ENCODE results near the gene CLIC3. TPM values are rescaled to one million over a fixed set of nuclear protein-coding genes. Genes with fewer than 3 reads are reported as not detected.

The CLIC3 gene
- total RNA-seq, 2 donors from 2014 or later: 6.5 to 11.8 TPM

DNA sequence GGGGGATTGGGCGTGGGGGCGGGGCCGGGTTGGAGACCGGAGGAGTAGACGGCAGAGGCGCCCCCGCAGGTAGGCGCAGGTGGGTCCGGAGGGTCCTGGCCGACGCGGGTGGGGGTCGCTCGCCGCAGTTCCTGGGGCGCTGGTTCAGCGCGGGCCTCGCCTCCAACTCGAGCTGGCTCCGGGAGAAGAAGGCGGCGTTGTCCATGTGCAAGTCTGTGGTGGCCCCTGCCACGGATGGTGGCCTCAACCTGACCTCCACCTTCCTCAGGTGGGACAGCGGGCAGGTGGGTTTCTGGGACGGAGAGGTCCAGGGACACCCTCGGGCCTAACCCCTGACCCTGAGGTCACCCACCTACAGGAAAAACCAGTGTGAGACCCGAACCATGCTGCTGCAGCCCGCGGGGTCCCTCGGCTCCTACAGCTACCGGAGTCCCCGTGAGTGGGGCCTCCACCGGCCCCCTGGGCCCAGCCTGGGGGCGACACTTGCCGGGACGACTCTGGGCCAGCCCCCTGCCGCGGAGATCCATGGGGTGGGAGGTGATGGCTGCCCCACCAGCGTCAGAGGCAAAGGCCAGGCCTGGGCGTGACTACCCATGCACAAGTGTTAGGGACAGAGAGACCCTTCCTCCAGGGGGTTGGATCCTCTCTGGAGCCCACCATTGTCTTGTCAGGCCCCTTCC lies 17.4 kb downstream of the CLIC3 start:
- peaks cover 0 to 95% of the 10 kb centered on the region in 2 donors for H3K4me1 ChIP-seq
- no peak for DNase-seq (ENCODE audit: low spot score)
- H3K4me3 ChIP-seq: no peak overlapping the region

DNA sequence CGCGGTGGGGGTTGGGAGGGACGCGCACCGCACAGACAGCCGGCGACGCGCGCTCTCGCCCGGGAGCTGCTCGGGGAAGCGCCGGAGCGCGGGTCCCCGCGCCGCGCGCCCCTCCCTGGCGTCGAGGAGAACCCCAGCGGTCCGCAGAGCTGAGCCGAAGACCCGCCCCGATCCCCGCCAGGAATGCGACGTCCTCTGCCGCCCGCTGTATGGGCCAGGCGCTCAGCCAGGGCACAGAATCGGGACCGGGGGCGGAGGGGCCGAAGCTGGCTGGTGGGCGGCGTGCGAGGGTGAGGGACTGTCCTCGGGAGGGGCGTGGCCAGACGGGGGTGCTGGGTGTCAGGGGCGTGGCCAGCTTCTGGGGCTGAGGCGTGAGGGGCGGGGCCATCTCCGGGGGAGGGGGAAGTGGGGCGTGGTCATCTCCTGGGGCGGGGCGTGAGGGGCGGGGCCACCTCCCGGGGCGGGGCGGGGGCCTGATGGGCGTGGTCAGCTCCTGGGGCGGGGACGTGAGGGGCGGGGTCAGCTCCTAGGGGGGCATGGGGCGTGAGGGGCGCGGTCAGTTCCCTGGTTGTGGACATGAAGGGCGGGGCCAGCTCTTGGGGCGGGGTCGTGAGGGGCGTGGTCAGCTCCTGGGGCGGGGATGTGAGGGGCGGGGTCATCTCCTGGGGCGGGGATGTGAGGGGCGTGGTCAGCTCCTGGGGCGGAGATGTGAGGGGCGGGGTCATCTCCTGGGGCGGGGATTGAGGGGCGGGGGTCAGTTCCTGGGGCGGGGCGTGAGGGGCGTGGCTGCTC lies 18.1 kb downstream of the CLIC3 start:
- Histone ChIP-seq H3K27me3 (no peaks in the 10 kb centered on the region), H3K4me1 (peaks cover 0 to 91% of the 10 kb centered on the region in 2 donors), H3K36me3 (no peaks in the 10 kb centered on the region), H3K9me3 (no peaks in the 10 kb centered on the region), H3K4me3 (peak overlapping the region; percentile 48 to 61), H3K27ac (peak overlapping the region; percentile 87 to 93)
- TF ChIP-seq, protein P1, sequence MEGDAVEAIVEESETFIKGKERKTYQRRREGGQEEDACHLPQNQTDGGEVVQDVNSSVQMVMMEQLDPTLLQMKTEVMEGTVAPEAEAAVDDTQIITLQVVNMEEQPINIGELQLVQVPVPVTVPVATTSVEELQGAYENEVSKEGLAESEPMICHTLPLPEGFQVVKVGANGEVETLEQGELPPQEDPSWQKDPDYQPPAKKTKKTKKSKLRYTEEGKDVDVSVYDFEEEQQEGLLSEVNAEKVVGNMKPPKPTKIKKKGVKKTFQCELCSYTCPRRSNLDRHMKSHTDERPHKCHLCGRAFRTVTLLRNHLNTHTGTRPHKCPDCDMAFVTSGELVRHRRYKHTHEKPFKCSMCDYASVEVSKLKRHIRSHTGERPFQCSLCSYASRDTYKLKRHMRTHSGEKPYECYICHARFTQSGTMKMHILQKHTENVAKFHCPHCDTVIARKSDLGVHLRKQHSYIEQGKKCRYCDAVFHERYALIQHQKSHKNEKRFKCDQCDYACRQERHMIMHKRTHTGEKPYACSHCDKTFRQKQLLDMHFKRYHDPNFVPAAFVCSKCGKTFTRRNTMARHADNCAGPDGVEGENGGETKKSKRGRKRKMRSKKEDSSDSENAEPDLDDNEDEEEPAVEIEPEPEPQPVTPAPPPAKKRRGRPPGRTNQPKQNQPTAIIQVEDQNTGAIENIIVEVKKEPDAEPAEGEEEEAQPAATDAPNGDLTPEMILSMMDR (IDR thresholded peaks at IDR 0.05): no peak
- DNase-seq (ENCODE audit: low spot score): no peak

More for the DNA sequence above, 17.4 kb downstream of the CLIC3 start:
- TF ChIP-seq, protein P1 (IDR thresholded peaks at IDR 0.05): no peak
- Histone ChIP-seq H3K27ac (peak overlapping the region in 1 of 2 donors; percentile 77), H3K27me3 (no peaks in the 10 kb centered on the region), H3K36me3 (no peaks in the 10 kb centered on the region), H3K9me3 (no peaks in the 10 kb centered on the region)

DNA sequence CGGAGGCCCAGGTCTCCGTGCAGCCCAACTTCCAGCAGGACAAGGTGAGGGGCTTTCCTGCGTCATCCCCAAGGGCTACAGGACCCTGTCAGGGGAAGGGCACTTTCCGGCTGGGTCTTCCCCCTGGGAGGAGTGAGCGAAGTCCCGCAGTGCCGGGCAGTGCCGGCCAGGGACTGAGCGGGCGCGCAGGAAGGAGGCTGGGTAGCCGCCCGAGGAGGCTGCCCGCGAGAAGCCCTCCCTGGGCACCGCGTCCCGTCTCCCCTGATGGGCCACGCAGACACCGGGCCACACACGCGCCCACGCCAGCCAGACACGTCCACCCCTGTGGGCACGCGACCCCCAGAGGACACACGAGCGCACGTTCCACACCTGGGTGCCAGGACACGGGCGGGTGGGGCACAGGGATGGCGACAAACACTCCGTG lies 18.7 kb downstream of the CLIC3 start:
- Histone ChIP-seq H3K27me3 (no peaks in the 10 kb centered on the region), H3K4me1 (peaks cover 0 to 88% of the 10 kb centered on the region in 2 donors), H3K4me3 (peak overlapping the region; percentile 48 to 61), H3K27ac (peak overlapping the region; percentile 87 to 93), H3K9me3 (no peaks in the 10 kb centered on the region), H3K36me3 (no peaks in the 10 kb centered on the region)
- TF ChIP-seq, protein P1 (IDR thresholded peaks at IDR 0.05): no peak
- DNase-seq (ENCODE audit: low spot score): no peak

DNA sequence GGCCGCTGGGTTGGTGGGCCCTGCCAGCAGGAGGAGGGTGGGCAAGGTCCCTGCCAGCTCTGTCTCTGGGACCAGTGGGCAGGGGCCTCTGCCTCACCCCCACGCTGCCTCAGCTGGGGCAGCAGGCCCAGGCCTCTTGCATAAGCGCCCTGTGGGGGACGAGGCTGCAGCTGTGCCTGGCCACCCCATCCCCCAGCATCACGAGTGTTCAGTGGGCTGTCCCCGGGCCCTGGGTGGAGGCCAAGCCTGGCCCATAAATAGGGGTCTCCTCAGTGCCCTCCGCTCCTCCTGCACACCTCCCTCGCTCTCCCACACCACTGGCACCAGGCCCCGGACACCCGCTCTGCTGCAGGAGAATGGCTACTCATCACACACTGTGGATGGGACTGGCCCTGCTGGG lies 19.1 kb downstream of the CLIC3 start, which contains the start of gene PTGDS:
PTGDS (plus strand) TSS at position 282 of the 400 bp plus-strand sequence; CDS start at position 357, 75 bp downstream.
- Histone ChIP-seq H3K4me1 (peaks cover 0 to 87% of the 10 kb centered on the region in 2 donors), H3K4me3 (peak within 1 kb of the TSS; percentile 48 to 61), H3K36me3 (no peaks in the 10 kb centered on the region), H3K27me3 (no peaks in the 10 kb centered on the region), H3K27ac (peak within 1 kb of the TSS; percentile 87 to 93), H3K9me3 (no peaks in the 10 kb centered on the region)
- TF ChIP-seq, protein P1 (IDR thresholded peaks at IDR 0.05): no peak
- no peak for DNase-seq (ENCODE audit: low spot score)

DNA sequence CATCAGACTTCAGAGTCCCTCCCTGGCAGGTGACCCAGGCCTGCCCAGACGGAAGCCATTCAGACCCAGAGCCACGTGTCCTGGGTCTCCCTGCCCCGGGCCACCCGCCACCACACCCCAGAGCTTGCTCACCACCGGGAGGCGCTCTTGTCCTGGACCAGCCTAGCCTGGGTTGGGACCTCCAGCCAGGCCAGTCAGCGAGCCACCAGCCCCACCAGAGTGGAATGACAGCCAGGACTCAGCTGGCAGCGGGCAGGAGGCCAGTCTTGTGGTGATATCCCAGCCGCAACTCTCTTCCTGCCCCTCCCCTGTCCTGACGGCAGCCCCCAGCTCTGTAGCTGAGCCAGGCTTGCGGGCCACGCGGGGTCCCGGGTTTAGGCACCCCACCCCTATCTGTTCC lies 20.7 kb downstream of the CLIC3 start:
- no peaks in the 10 kb centered on the region for H3K27me3 ChIP-seq
- no peak overlapping the region for H3K4me3 ChIP-seq
- TF ChIP-seq, protein P1 (IDR thresholded peaks at IDR 0.05): peak in 1 of 2 donors; percentile 67
- H3K4me1 ChIP-seq: peaks cover 0 to 72% of the 10 kb centered on the region in 2 donors
- no peak for DNase-seq (ENCODE audit: low spot score)
- peak overlapping the region; percentile 87 to 93 for H3K27ac ChIP-seq
- H3K9me3 ChIP-seq: no peaks in the 10 kb centered on the region
- H3K36me3 ChIP-seq: no peaks in the 10 kb centered on the region
